ENCODE measurements around the gene CLIP3.

The CLIP3 gene, protein sequence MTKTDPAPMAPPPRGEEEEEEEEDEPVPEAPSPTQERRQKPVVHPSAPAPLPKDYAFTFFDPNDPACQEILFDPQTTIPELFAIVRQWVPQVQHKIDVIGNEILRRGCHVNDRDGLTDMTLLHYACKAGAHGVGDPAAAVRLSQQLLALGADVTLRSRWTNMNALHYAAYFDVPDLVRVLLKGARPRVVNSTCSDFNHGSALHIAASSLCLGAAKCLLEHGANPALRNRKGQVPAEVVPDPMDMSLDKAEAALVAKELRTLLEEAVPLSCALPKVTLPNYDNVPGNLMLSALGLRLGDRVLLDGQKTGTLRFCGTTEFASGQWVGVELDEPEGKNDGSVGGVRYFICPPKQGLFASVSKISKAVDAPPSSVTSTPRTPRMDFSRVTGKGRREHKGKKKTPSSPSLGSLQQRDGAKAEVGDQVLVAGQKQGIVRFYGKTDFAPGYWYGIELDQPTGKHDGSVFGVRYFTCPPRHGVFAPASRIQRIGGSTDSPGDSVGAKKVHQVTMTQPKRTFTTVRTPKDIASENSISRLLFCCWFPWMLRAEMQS
- long read RNA-seq, partial matches to known transcripts = 0 of 1 reads
- long read RNA-seq, other reads (novel, unspliced or antisense) = 1 of 1 reads

DNA sequence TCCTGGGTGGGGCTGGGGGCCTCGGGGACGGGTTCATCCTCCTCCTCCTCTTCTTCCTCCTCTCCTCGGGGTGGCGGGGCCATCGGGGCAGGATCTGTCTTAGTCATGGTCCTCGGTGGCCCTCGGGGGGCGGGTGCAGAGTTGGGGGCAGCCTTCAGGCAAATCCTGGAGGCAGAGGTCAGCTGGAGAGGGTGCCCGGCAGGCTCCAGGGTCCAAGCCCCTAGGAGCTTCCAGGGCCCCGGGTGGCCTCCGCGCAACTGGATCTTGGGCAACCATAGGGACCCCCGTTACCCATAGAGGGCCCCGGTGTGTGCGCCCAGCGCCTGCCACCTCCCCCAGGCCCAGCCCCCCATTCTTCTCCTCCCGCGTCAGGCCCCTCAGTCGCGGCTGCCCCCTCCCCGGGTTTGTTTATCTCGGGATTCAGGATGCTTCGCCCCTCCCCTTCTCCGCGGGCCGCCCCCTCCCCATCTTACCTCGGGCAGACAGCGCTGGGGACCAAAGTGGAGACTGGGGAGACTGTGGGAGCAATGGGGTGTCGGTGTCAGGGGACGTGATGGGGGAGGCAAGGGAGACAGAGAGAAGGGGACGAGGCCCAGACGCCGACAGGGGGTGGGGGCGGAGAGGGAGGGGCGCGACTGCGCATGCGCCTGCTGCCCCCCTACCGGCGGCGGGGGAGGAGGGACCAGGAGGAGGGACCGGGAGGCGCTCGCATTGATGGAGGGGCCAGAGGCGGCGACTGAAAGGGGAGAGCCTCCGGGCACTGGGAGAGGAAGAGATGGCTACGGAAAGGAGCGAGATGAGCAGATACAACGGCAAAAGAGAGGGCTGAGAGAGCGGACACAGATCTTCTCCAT, at the start of gene CLIP3:
Gene CLIP3 (minus strand): TSS at position 623 of the 854 bp plus-strand sequence. CDS start 516 bp downstream, at position 107.
- no peak for DNase-seq (ENCODE audit: low read depth in 1 of 2, low spot score in 1 of 2)
- no peak within 1 kb of the TSS for H3K4me3 ChIP-seq (replicated peaks; ENCODE audit: insufficient read depth, low read length)
- TF ChIP-seq, protein P1, sequence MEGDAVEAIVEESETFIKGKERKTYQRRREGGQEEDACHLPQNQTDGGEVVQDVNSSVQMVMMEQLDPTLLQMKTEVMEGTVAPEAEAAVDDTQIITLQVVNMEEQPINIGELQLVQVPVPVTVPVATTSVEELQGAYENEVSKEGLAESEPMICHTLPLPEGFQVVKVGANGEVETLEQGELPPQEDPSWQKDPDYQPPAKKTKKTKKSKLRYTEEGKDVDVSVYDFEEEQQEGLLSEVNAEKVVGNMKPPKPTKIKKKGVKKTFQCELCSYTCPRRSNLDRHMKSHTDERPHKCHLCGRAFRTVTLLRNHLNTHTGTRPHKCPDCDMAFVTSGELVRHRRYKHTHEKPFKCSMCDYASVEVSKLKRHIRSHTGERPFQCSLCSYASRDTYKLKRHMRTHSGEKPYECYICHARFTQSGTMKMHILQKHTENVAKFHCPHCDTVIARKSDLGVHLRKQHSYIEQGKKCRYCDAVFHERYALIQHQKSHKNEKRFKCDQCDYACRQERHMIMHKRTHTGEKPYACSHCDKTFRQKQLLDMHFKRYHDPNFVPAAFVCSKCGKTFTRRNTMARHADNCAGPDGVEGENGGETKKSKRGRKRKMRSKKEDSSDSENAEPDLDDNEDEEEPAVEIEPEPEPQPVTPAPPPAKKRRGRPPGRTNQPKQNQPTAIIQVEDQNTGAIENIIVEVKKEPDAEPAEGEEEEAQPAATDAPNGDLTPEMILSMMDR (IDR thresholded peaks at IDR 0.05; ENCODE audit: insufficient read depth, low read length) = no peak
- no peak for TF ChIP-seq POLR2AphosphoS5 (IDR thresholded peaks at IDR 0.05; ENCODE audit: low read depth)

DNA sequence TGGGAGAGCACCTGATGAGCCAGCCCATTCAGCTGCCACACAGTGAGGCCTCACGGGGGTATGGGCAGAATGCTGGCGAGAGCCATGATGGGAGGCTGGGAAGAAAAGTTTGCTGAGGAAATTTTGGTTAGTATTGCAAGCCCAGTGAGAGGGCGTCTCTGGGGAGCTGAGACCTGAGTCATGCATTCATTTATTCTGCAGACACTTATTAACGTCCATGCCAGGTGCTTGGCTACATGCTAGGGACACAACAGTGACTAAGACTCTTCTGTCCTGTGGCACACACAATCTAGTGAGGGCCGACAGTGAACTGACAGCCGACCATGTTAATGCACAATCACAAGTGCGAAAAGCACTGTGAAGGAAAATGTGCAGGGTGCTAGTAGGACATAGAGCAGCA, 49.2 kb upstream of the CLIP3 start:
- no peak overlapping the region for H3K27ac ChIP-seq (replicated peaks)
- H3K4me3 ChIP-seq (replicated peaks; ENCODE audit: insufficient read depth, low read length) = no peak overlapping the region
- DNase-seq (ENCODE audit: low read depth in 1 of 2, low spot score in 1 of 2) = no peak
- TF ChIP-seq GABPA (IDR thresholded peaks at IDR 0.05; ENCODE audit: low read depth) = no peak
- no peak for TF ChIP-seq POLR2AphosphoS5 (IDR thresholded peaks at IDR 0.05; ENCODE audit: low read depth)
- TF ChIP-seq, protein P2, sequence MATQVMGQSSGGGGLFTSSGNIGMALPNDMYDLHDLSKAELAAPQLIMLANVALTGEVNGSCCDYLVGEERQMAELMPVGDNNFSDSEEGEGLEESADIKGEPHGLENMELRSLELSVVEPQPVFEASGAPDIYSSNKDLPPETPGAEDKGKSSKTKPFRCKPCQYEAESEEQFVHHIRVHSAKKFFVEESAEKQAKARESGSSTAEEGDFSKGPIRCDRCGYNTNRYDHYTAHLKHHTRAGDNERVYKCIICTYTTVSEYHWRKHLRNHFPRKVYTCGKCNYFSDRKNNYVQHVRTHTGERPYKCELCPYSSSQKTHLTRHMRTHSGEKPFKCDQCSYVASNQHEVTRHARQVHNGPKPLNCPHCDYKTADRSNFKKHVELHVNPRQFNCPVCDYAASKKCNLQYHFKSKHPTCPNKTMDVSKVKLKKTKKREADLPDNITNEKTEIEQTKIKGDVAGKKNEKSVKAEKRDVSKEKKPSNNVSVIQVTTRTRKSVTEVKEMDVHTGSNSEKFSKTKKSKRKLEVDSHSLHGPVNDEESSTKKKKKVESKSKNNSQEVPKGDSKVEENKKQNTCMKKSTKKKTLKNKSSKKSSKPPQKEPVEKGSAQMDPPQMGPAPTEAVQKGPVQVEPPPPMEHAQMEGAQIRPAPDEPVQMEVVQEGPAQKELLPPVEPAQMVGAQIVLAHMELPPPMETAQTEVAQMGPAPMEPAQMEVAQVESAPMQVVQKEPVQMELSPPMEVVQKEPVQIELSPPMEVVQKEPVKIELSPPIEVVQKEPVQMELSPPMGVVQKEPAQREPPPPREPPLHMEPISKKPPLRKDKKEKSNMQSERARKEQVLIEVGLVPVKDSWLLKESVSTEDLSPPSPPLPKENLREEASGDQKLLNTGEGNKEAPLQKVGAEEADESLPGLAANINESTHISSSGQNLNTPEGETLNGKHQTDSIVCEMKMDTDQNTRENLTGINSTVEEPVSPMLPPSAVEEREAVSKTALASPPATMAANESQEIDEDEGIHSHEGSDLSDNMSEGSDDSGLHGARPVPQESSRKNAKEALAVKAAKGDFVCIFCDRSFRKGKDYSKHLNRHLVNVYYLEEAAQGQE (IDR thresholded peaks at IDR 0.05; ENCODE audit: insufficient replicate concordance, low read depth) = no peak
- no peak for TF ChIP-seq SPI1 (IDR thresholded peaks at IDR 0.05; ENCODE audit: borderline replicate concordance, low read depth)
- TF ChIP-seq, protein P1 (IDR thresholded peaks at IDR 0.05; ENCODE audit: insufficient read depth, low read length) = no peak
- H3K27me3 ChIP-seq (ENCODE audit: insufficient read depth, poor library complexity, severe bottlenecking) = no peaks in the 10 kb centered on the region

More for the DNA sequence above, at the start of gene CLIP3:
- Histone ChIP-seq H3K27me3 (ENCODE audit: insufficient read depth, poor library complexity, severe bottlenecking) (no peaks in the 10 kb centered on the region), H3K27ac (replicated peaks) (no peak within 1 kb of the TSS)

DNA sequence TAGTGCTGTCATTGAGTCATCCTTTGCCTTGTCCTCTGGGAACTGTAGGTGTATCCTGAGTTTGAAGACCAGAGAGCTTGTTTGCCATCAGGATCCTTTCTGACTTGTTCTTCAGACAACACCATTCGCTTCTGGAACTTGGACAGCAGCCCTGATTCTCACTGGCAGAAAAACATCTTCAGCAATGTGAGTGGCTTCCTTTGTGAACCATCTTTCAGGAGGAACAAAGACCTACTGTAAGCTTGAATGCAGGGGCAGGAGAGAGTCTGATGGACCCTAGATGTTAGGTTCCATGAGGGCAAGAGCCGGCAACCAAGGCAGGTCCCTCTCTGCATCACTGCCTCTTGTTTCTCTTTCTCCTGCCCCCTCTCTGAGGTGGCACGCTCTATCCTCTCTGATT, 48.7 kb upstream of the CLIP3 start:
- no peak overlapping the region for H3K4me3 ChIP-seq (replicated peaks; ENCODE audit: insufficient read depth, low read length)
- TF ChIP-seq POLR2AphosphoS5 (IDR thresholded peaks at IDR 0.05; ENCODE audit: low read depth) = no peak
- TF ChIP-seq GABPA (IDR thresholded peaks at IDR 0.05; ENCODE audit: low read depth) = no peak
- TF ChIP-seq, protein P1 (IDR thresholded peaks at IDR 0.05; ENCODE audit: insufficient read depth, low read length) = no peak
- TF ChIP-seq, protein P2 (IDR thresholded peaks at IDR 0.05; ENCODE audit: insufficient replicate concordance, low read depth) = no peak
- no peak for TF ChIP-seq SPI1 (IDR thresholded peaks at IDR 0.05; ENCODE audit: borderline replicate concordance, low read depth)
- DNase-seq (ENCODE audit: low read depth in 1 of 2, low spot score in 1 of 2) = no peak
- H3K27me3 ChIP-seq (ENCODE audit: insufficient read depth, poor library complexity, severe bottlenecking) = no peaks in the 10 kb centered on the region
- H3K27ac ChIP-seq (replicated peaks) = no peak overlapping the region
